NCI-H2029 treated with DMSO at 0.1 percent for 48 hours (cell line): Measurements from ENCODE around the gene CALML6.

Experiments used
- DNase-seq: peaks from one replicate; lab custom pipeline; 2025; lab: John Stamatoyannopoulos, UW

CALML6 gene

DNA sequence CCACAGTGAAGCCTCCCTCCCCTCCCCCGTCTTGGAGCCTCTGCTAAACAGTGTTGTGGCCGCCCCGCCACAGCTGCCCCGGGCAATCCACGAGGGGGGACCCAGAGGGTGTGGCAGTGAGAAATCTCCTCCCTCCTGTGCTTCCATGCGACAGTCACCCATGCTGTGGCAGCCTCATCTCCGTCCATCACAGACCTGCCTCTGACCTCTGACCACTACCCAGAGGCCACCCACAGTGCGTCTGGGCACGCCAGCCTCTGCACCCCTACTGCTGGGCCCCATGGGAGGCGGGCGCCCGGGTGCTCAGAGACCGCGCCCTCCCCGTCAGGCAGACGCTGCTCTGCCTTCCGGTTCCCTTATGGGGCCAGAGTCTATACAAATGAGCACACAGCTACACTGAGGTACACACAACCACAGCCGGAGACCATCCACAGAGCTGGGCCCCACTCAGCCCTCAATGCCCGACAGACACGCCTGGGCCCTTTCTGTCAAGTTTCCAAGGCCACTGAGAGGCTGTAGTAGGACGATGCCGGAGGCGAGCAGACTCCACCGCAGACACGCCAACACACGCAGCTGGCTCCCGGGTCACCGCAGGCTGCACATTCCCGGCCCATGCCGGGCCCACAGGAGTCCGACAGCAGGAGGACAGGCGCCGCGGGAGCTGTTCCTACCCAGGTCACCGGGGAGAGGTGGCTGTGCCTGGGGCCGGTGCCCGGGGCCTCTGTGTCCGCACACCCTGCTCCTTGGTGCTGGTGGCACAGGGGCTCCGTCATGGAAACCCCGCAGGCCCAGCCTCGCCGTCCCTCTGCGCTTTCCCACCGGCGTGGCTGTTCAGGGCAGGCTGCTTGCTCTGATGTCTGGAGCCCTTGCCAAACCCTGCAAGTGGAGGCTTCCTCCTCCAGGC is 27.9 kb downstream of the CALML6 start:
- DNase-seq: no peak

DNA sequence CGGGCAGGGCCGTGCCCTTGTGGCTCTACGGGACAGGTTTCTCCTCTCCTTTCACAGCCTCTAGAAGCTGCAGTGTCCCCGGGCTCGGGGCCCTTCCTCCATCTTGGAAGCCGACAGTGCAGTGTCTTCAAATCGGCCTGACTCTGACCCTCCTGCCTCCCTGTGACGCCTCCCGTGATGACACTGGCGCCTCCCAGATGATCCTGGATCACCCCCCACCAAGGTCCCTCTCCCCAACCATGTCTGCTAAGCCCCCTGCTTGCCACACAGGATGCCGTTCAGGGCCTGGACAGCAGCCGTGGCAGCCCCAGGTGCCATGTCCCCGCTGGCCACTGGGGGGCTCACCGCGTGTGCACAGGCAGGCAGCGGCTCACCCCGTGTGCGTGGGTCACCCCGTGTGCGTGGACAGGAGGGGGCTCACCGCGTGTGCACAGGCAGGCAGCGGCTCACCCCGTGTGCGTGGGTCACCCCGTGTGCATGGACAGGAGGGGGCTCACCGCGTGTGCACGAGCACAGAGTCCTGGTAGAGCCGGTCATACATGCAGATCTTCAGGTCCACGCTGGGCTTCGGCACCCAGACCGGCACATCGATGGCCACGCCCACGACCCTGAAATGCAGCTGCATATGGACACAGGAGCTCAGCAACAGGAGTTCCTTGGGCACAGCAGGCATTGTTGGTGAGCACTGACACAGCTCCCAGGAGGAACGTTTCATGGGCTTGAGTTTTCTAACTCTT is 28.9 kb downstream of the CALML6 start:
- DNase-seq: no peak

DNA sequence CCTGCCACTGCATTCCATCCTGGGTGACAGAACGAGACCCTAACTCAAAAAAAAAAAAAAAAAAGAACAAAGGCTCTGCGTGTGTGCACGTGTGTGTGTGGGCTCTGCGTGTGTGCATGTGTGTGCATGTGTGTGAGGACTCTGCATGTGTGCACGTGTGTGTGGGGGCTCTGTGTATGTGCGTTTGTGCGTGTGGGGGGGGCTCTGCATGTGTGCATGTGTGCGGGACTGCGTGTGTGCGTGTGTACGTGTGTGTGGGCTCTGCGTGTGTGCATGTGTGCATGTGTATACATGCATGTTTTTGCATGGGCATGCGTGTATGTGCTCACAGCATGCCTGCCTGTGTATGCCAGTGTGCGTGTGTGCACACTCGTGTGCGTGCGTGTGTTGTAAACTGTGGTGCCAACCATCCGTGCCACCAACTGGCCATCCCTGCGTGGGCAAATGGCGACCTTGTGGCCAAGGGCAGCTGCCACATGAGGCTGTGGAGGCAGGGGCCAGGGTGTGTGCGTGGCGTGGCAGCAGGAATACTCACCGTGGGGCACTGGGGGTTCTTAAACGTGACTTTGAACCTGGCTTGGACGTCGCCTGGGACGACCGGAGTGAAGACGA is 30.8 kb downstream of the CALML6 start:
- no peak for DNase-seq

DNA sequence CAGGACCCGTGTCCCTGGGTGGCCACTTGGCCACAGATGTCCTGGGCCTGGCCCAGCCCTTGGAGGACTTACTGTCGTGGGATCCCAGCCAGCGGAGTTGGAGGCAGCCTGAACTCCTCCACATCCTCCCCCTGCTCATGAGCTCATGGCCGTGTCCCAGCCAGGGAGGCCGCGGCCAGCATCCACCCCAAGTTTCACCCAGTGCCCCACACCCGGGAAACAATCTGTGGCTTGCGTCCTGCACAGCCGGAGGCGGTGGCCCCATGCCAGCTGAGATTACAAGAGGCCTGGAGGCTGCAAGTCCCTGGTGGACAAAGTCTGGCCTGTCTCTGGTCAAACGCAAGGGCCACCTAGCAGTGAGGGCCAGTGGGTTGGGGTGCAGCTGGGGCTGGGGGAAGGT is 31.5 kb downstream of the CALML6 start:
- DNase-seq: no peak

DNA sequence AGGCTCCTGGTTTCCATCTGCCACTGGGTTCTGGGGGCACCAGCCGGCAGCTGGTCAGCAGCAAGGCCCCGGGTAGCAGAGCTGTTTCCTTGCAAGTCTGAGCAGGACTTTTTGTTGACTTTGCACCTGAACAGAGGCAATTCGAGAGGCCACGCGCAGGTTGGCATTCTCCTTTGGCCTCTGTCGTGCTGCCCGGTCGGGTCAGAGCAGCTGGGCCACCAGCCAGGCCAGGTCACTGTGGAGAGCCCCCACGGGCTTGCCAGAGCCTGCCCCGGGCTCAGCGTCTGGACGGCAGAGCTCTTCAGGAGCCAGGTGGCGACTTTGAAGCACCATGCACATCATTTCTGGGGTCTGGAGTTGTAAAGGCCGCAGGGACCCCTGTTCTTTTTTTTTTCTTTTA is 32.4 kb downstream of the CALML6 start:
- DNase-seq: no peak

DNA sequence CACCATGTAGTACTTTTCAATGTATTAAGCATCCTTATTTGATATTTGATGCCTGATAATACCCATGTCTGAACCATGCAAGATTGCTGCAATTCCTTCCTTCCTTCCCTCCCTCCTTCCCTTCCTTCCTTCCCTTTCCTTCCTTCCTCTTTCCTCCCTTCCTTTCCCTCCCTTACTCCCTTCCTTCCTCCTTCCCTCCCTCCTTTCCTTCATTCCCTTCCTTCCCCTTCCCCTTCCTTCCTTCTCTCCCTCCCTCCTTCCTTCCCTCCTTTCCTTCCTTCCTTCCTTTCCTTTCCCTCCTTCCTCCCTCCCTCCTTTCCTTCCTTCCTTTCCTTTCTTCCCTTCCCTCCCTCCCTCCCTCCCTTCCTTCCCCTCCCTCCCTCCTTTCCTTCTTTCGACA is 33.7 kb downstream of the CALML6 start:
- DNase-seq: no peak

DNA sequence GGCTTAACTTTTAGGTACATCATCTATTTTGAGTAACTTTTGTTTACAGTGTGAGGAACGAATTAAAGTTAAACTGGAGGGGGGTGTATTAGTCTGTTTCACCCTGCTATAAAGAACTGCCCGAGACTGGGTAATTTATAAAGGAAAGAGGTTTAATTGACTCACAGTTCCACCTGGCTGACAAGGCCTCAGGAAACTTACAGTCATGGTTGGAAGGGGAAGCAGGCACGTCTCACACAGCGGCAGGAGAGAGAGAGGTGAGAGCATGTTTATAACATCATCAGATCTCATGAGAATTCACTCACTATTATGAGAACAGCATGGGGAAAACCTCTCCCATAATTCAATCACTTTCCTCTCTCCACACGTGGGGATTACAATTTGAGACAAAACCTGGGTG is 35.9 kb downstream of the CALML6 start:
- DNase-seq: no peak

DNA sequence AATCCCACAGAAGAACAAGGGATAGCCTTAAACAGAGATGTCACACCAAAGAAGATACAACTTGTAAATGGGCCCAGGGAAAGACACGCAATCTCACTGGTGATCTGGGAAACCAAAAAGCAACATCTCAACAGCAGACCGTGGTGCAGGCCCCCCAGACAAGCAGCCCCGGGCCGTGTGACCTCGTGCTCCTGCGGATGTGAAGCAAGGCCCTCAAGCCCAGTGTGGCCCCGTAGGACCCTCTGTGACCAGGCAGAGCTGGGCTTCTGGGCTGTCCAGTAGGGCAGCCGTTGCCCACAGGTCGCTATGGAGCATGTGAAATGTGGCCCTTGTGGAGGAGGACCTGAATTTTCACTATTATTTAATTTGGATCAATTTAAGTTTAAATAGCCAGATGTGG is 39.0 kb downstream of the CALML6 start:
- DNase-seq: no peak

DNA sequence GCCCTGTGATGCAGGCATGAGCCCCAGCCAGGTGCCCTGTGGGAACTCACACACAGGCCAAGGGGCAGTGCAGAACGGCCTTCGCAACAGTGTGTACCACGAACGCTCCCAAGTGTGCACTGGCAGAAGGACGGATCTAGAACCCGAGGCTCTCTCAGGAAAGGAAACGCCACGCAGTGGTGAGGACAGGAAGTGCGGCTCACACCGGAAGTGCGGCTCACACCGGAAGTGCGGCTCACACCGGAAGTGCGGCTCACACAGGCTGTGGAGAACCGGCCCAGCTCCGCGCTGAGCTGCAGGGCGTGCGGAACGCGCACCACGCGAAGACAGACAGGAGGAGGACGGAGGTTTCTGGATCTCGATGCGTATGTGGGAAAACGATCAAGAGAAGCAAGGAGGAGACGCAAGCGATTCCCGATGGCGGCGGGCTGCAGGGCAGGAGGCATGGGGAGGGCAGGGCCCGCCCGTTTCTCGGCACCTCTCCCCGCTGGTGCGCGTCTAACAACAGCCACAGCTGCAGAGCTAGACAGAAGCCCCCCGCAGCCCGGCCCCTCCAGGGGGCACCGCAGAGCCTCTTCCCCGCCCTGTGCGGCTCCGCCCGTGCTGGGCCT is 39.9 kb downstream of the CALML6 start:
- no peak for DNase-seq

DNA sequence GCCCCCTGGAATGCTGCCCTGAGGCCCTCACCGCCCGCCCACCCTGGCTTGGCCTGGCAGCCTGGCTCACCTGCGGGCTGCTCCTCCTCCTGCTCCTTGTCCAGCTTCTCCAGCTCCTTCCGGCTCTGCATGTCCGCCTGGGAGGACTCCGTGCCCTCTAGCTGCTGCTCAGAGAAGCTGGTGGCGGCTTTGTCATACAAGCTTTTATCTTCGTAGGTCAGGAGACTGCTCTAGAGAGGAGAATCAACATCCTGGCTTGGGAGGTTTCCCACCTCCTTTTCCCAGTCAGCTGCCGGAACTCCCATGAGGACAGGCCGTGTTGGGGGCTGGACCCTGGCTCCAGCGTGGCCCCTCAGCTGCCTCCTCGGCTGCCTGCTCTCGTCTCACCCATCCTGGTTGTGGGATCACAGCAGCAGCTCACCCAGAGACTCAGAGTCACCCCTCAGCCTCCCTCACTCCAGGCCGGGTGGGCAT is 40.6 kb downstream of the CALML6 start:
- DNase-seq: no peak

DNA sequence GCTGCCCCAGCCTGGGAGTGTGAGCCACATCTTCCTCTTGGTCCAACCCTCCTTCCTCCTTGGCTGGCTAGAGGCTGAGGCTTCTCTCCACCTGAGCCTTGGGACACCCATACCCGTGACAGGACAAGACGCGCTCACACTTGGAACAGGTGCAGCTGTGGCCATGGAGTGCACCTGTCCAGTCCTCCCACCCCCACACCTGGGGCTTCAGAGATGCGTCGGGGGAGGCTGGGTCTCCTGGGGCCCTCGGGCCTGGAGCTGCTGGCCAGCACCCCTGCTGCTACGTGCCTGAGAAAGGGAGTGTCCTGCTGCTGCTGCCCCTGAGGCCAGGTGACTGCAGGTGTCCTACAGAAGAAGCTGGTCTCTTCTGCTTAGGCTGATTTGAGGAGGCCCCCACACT is 41.0 kb downstream of the CALML6 start:
- DNase-seq: no peak

DNA sequence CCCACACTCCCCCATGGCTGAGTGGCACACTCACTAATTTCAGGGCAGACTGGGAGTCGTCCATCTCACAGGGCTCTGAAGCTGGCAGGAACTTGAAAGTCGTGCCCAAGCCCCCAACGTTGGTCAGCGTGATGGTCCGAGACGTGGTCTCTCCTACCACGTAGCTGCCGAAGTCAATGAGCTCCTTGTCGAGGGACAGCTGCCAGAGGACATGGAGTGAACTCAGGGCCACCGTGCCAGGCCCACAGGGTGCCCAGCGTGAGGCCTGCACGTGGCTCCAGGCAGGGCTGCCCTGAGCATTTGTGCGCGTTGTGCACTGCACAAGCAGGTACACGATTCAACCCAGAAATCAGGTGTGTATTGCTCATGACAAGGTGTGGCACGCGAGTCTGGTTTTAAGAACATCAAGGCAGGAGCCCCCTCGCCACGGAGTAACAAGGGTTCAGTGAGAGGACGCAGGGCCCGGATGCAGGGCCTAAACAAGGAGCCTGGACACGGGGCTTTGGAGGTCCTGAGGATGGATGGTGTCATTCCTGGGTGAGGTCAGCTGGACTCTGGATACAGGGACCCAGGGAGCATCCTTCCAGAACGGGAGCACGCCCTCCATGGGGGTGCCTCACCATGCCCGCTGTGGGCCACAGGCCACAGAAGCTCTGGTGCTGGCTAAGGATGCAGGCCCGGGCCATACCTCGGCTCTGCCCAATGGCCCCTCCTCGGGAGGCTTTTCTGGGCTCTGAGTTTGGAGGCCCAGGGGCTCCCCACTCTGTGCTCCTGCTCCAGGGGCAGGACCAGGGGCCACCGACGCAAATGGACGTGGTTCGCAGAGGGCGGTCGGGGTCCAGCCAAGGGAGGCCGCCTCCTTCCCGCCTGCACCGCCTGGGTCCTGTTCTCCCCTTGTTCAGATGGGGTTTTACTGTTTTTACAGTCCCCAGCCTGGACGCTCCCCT is 41.8 kb downstream of the CALML6 start:
- no peak for DNase-seq

DNA sequence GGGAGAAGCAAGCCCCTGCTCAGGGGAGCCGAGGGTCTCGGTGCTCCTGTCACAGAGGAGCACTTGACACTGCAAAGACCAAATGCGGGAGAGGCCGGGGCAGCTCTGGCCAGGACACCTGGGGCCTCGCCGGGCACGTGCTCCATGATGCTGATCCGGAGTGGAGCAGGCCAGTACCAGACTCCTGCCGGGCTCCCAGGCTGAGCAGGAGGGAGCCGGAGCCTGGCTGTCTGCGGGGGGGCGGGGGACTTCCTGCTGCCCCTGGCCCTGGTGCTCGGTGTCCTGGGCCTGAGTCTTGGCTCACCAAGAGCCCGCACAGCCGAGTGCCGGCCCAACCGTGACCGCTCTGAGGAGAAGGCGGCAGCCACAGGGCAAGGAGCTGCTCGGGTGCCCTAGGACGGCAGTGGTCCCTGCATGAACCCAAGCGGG is 42.5 kb downstream of the CALML6 start:
- no peak for DNase-seq

DNA sequence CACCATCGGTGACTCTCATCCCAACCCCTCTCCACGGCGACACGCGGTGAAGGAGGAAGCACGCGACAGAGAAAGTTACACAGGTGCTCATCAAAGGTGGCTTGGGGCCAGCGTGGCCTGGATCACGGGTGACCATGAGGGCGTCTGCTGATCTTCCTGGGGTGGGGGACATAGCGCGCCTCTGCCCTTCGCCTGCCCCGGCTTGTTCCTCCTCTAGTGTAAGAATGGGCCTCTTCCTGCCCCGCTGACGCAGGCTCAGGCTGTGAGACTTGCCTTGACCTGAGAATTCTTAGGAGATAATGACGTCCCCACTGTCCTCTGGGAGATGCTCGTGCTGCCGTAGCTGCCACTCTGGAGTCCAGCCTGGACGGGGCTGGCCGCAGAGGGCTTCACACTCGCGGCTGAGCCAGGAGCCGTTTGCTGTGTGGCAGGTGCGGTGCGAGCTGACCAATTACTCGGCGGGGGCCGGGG is 43.0 kb downstream of the CALML6 start:
- no peak for DNase-seq

DNA sequence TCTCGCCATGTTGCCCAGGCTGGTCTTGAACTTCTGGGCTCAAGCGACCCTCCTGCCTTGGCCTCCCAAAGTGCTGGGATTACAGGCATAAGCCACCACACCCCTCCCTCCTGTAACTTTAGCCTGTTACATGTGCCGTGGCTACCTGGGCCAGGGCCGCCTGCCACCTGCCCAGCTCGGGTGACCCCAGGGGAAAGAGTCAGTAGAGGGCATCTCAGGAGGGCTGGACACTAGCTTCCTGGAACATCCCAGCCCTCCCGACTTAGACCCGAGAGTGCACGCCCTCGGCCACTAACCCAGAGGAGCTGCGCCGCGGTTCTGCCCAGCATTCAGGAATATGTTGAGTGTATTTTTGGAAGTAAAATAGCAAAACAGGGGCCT is 44.4 kb downstream of the CALML6 start:
- no peak for DNase-seq

DNA sequence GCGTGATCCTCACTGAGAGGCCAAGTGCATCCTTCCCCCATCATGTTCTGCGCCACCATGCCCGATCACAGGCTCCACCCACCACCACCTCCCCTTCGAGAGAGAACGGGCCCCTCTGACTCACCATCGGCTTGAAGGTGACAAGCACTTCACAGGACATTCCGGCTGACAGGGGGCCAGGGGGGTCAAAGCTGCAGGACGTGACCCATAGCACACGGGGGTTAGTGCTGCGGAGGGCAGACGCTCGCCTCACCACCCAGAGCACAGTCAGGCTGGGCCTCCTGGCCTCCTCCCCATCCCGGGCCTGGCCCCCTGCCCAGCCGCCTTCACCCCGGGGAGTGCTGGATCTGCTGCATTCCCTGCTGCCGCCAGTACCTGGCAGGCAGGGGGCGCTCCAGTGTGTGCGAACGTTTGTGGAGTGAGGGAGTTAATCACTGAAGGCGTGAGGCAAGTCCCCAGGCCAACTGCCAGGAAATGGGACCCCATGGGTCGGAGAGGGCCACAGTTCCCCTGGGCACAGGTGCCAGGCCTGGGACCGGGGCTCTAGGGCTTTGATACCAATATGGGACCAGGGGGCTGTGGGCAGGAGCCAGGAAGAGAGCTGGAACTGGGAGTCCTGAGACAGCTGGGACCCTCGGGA is 44.9 kb downstream of the CALML6 start:
- DNase-seq: peak; percentile 14

DNA sequence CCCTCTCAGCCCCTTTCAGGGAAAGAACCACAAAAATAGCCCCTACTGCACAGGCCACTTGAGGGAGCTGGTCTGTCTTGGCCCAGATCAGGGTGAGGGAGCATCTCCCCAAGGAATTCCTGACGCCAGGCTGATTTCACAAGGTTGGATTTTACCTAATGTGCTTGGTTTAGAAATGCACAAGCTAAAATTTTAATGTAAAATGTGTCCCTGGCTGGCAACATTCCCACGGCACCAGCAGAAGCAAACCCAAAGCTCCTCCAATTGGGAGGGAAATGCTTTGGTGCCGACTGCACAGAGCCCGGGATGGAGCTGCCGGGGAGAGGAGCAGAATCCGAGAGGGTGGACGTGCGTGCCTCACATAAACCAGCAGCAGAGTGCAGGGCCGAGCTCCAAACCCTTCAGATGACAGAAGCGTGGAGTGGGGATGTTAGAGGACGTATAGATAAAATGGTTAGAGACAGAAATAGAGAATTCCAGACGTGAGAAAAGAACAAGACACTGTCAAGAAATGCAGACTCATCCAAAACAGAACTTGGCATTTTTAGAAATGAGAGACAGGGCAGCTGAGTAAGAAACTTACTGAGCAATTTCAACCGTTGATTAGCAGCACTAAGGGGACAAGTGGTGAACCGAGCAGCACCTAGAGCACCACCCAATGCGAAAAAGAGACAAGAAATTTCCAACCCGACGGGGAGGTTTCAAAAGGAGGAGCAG is 45.6 kb downstream of the CALML6 start:
- DNase-seq: no peak

DNA sequence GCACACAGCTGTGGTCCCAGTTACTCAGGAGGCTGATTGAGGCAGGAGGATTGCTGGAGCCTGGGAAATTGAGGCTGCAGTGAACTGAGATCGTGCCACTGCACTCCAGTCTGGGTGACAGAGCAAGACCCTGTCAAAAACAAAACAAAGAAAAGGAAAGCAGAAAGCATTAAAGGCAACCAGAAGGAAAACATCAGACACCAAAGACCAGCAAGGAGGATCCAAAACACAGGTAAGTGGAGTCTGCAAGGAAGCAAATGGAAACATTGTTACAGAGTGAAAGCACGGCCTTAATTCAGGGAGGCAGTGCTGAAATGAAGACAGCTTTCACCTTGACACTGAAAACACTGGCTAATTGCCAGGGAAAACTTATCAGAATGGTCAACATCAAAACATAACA is 47.7 kb downstream of the CALML6 start:
- no peak for DNase-seq

DNA sequence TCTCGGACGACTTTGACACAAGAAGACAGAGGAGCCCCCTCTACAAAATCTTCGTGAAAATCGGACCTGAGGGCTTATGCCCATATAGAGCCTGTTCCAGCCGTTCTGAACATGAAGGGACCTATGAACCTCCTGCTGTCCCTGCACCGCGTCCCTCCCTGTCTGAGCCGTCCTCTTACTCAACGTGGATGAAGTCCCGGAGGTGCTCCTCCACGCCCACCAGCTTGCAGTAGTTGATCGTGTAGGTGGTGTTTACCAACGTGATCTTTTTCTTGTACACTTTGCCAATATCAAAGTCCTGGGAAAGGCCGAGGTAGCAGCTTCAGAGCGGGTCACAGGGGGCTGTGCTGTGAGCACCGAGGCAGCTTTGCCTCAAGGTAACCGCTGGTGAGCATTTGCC is 48.5 kb downstream of the CALML6 start:
- no peak for DNase-seq

DNA sequence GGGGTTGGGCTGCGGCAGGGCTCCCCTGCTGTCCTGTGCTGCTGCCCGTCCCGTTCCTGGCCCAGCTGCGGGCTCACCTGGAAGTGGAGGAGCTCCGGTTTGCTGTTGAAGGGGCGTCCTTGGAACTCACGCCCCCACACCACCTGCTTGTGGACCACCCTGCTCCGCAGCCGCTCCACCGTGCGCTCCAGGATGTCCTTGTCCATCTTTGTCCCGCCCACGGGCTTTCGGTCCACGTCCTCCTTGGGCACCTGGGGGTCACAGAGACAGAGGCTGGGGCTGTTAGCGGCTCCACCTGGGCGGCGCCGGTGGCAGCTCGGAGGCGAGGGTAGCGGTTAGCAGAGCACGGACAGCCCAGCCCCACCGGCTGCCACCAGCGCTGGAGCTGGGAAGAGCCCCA is 49.8 kb downstream of the CALML6 start:
- no peak for DNase-seq
